Activated CD4-positive, alpha-beta T cell treated with anti-CD3 and anti-CD28 coated beads for 36 hours (primary cell): ENCODE results near the gene ORM2. TPM values are rescaled to one million over a fixed set of nuclear protein-coding genes. Genes with fewer than 3 reads are reported as not detected.
"Not testable (repeated sequence)": the region's sequence is repeated elsewhere in the genome, so short reads cannot be mapped to it uniquely, and the experiment has no call there.

Source experiments
- ATAC-seq: fragments of 200-7000 bp; cut with Tn5 transposase; one replicate; pipeline ENCODE4 v1.10.0; 2021; ENCODE audit warnings: mild to moderate bottlenecking, moderate library complexity
- CTCF ChIA-PET: fragments of 350-600 bp; sonication (Branson Sonifier 250); formaldehyde crosslinking; loops from one replicate; lab custom pipeline; 2021; ENCODE audit warnings: antibody characterized with exemption; lab: Charles Lee
- POLR2A ChIA-PET: fragments of 350-600 bp; sonication (Branson Sonifier 250); formaldehyde crosslinking; loops from one replicate; lab custom pipeline; 2021; ENCODE audit warnings: antibody characterized with exemption, inconsistent platforms; lab: Charles Lee
- DNase-seq: peaks from one replicate; pipeline ENCODE4 v3.0.0-alpha.2; 2020
- H3K27ac Mint-ChIP-seq: one replicate; pipeline ENCODE4 v1.8.0; 2021; ENCODE audit warnings: mixed read lengths
- H3K27me3 Mint-ChIP-seq: one replicate; pipeline ENCODE4 v1.8.0; 2021; ENCODE audit warnings: mixed read lengths
- H3K36me3 Mint-ChIP-seq: one replicate; pipeline ENCODE4 v1.8.0; 2021; ENCODE audit warnings: low read depth, mixed read lengths
- H3K4me1 Mint-ChIP-seq: one replicate; pipeline ENCODE4 v1.8.0; 2021; ENCODE audit warnings: mixed read lengths
- H3K4me3 Mint-ChIP-seq: one replicate; pipeline ENCODE4 v1.8.0; 2021; ENCODE audit warnings: mild to moderate bottlenecking, moderate library complexity, mixed read lengths
- H3K9me3 Mint-ChIP-seq: one replicate; pipeline ENCODE4 v1.8.0; 2021; ENCODE audit warnings: low read depth, mixed read lengths
- intact Hi-C, 2 experiments: fragments of 100-400 bp; cut with DNase I in 1 of 2; cut with micrococcal nuclease in 1 of 2; formaldehyde crosslinking; loops; one replicate each; pipeline versions ENCODE4 v1.14.2 to v1.15.1; 2022 to 2024; cut with DNase I, micrococcal nuclease
- total RNA-seq, 2 experiments: library from RNA; stranded (reverse); gene quantifications; one replicate each; pipeline ENCODE4 v1.2.3, GENCODE V29; 2021

The ORM2 gene
- total RNA-seq, 2 experiments from 2014 or later = not detected

DNA sequence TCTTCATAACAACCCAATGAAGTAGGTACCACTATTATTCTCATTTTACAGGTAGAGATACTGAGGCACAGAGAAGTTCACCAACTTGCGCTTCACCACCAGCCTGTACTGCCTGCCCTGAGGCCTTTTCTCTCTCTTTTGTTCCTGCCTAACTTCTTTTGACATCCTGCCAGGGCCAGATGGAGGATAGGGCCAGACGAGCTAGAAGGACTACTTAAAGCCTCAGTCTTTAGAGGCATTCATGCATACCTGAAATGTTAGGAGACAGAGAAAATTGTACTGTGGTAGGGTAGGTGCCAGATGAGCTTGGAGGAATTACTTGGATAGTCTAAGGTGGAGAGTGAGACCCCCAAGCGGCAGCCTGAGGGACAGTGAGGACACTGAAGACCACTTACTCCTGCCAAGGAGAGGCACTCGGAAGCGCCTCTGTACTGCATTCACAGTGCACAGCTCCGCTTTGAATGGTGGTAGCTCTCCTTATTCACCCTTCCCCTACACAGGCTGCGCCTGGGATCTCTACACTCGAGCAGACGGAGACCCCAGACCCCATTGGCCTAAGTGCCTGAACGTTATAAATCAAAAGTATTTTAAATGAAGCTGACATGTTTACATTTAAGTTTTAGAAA is 13.0 kb upstream of the ORM2 start:
- no peak overlapping the region for H3K27ac Mint-ChIP-seq
- H3K4me1 Mint-ChIP-seq = peaks cover 11% of the 10 kb centered on the region
- no peaks in the 10 kb centered on the region for H3K36me3 Mint-ChIP-seq
- intact Hi-C loops = no loop called here
- ChIA-PET CTCF (interaction anchor here (0.6 kb wide), 1 partner anchor 209 kb away, joined by 3 read pairs; no protein-coding TSS in a partner anchor), POLR2A (no interaction called here)
- no peak for ATAC-seq
- H3K4me3 Mint-ChIP-seq = no peak overlapping the region
- peaks cover 6% of the 10 kb centered on the region for H3K27me3 Mint-ChIP-seq
- no peak for DNase-seq
- no peaks in the 10 kb centered on the region for H3K9me3 Mint-ChIP-seq

DNA sequence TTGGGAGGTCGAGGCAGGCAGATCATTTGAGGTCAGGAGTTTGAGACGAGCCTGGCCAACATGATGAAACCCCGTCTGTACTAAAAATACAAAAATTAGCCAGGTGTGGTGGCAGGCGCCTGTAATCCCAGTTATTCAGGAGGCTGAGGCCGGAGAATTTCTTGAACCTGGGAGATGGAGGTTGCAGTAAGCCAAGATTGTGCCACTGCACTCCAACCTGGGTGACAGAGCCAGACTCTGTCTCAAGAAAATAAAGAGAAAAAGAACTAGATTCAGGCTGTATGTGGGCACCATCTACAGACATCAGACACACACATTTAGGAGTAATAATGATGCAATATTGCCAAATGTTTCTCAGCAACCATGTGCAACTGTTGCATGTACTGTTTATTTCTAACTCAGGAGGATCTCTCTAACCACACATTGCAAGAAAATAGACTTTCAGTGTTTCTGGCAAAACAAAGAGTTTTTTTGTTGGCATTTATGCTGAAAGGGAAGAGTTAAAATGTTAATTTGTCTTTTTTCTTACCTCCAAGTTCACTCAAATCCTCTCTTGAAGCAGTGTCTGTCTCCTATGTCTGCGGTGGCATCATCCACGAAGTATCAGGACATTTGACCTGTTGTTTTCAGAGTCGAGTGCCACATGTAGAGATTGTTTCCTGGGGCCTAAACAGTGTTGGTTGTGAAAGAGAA is 11.9 kb upstream of the ORM2 start:
- intact Hi-C loops = no loop called here
- peak overlapping the region; percentile 52 for H3K27ac Mint-ChIP-seq
- peaks cover 20% of the 10 kb centered on the region for H3K4me1 Mint-ChIP-seq
- POLR2A ChIA-PET = no interaction called here
- CTCF ChIA-PET = no interaction called here
- no peak overlapping the region for H3K4me3 Mint-ChIP-seq
- DNase-seq (no peak), ATAC-seq (no peak)
- no peaks in the 10 kb centered on the region for H3K9me3 Mint-ChIP-seq
- H3K27me3 Mint-ChIP-seq = peaks cover 6% of the 10 kb centered on the region
- H3K36me3 Mint-ChIP-seq = no peaks in the 10 kb centered on the region

DNA sequence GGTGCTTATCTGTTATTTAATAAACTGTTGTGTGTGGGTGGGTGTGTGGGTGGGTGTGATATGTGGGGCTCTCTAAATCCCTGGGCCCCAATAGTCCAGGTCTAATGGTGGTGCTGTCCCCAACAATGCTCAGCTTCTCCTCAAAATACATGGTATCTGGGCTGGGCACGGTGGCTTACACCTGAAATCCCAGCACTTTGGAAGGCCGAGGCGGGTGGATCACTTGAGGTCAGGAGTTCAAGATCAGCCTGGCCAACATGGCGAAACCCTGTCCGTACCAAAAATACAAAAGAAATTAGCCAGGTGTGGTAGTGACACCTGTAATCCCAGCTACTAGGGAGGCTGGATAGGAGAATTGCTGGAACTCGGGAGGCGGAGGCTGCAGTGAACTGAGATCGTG is 11.3 kb upstream of the ORM2 start:
- CTCF ChIA-PET = no interaction called here
- POLR2A ChIA-PET = no interaction called here
- ATAC-seq (no peak), DNase-seq (no peak)
- no peaks in the 10 kb centered on the region for H3K9me3 Mint-ChIP-seq
- peak overlapping the region; percentile 52 for H3K27ac Mint-ChIP-seq
- H3K4me3 Mint-ChIP-seq = no peak overlapping the region
- no peaks in the 10 kb centered on the region for H3K36me3 Mint-ChIP-seq
- H3K27me3 Mint-ChIP-seq = peaks cover 6% of the 10 kb centered on the region
- peaks cover 20% of the 10 kb centered on the region for H3K4me1 Mint-ChIP-seq
- intact Hi-C loops = no loop called here

DNA sequence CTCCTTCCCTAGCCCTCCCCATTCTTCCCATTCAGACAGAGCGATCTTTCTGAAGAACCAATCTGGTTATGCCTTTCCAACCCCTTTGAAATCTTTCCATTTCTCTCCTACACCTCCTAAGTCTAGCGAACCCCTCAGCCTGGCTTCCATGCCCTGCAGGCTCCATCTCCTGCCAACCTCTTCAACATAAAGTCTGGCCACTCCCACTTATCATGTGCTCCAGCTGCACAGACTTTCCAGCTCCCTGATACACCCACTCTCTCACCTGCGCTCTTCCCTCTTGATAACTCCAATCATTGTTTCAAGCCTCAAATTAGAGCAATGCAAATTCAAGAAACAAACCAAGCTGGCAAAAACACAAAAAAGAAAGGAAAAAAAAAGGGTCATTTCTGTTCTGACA is 10.5 kb upstream of the ORM2 start:
- H3K27ac Mint-ChIP-seq = no peak overlapping the region
- no peaks in the 10 kb centered on the region for H3K36me3 Mint-ChIP-seq
- intact Hi-C loops = no loop called here
- DNase-seq (no peak), ATAC-seq (no peak)
- H3K4me3 Mint-ChIP-seq = no peak overlapping the region
- no peaks in the 10 kb centered on the region for H3K9me3 Mint-ChIP-seq
- ChIA-PET POLR2A (interaction anchor here (0.7 kb wide), 1 partner anchor 175 kb away, joined by 5 read pairs; no protein-coding TSS in a partner anchor), CTCF (interaction anchor here (0.6 kb wide), 1 partner anchor 322 kb away, joined by 3 read pairs; no protein-coding TSS in a partner anchor)
- peaks cover 6% of the 10 kb centered on the region for H3K27me3 Mint-ChIP-seq
- peaks cover 20% of the 10 kb centered on the region for H3K4me1 Mint-ChIP-seq

DNA sequence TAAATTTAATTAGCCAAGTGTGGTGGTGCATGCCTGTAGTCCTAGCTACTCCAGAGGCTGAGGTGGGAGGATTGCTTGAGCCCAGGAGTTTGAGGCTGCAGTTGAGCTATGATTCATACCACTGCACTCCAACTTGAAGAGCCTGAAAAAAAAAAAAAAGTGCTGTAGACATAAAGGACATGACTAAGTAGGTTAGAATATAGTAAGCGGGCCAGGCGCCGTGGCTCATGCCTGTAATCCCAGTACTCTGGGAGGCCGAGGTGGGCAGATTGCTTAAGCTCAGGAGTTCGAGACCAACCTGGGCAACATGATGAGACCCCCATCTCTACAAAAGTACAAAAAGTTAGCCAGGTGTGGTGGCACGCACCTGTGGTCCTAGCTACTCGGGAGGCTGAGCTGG is 9.0 kb upstream of the ORM2 start:
- H3K27ac Mint-ChIP-seq, H3K36me3 Mint-ChIP-seq, H3K9me3 Mint-ChIP-seq, H3K4me3 Mint-ChIP-seq, H3K27me3 Mint-ChIP-seq: not testable (repeated sequence)
- CTCF ChIA-PET = interaction anchor here (0.6 to 1.8 kb wide), 2 partner anchors 30 to 80 kb away, joined by 4 to 5 read pairs; no protein-coding TSS in a partner anchor
- POLR2A ChIA-PET = interaction anchor here (0.6 to 0.7 kb wide), 2 partner anchors 31 to 183 kb away, joined by 3 read pairs; no protein-coding TSS in a partner anchor
- ATAC-seq (peak; percentile 71), DNase-seq (peak; percentile 68)
- intact Hi-C loops = loop anchor here in 1 of 2 experiments (2.0 kb wide), 1 partner anchor 28 kb away; no protein-coding TSS in a partner anchor
- H3K4me1 Mint-ChIP-seq = peaks cover 20% of the 10 kb centered on the region

DNA sequence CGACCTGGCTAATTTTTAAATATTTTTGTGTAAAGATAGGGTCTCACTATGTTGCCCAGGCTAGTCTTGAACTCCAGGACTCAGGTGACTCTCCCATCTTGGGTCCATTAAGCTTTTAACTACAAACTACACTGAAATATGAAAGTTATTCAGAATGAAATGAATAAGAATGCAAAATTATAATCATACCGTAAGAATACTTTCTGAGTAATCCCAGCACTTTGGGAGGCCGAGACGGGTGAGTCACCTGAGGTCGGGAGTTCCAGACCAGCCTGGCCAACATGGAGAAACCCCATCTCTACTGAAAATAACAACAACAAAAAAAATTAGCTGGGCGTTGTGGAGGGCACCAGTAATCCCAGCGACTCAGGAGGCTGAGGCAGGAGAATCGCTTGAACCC is 7.9 kb upstream of the ORM2 start:
- Mint-ChIP-seq H3K27me3 (peaks cover 4% of the 10 kb centered on the region), H3K4me1 (peaks cover 20% of the 10 kb centered on the region), H3K27ac (peak overlapping the region; percentile 25), H3K9me3 (no peaks in the 10 kb centered on the region), H3K36me3 (no peaks in the 10 kb centered on the region), H3K4me3 (no peak overlapping the region)
- intact Hi-C loops = loop anchor here in 1 of 2 experiments (2.0 kb wide), 2 partner anchors 27 to 63 kb away; no protein-coding TSS in a partner anchor
- peak; percentile 57 for ATAC-seq
- CTCF ChIA-PET = interaction anchor here (1.8 kb wide), 1 partner anchor 31 kb away, joined by 5 read pairs; no protein-coding TSS in a partner anchor
- POLR2A ChIA-PET = no interaction called here
- peak; percentile 76 for DNase-seq

DNA sequence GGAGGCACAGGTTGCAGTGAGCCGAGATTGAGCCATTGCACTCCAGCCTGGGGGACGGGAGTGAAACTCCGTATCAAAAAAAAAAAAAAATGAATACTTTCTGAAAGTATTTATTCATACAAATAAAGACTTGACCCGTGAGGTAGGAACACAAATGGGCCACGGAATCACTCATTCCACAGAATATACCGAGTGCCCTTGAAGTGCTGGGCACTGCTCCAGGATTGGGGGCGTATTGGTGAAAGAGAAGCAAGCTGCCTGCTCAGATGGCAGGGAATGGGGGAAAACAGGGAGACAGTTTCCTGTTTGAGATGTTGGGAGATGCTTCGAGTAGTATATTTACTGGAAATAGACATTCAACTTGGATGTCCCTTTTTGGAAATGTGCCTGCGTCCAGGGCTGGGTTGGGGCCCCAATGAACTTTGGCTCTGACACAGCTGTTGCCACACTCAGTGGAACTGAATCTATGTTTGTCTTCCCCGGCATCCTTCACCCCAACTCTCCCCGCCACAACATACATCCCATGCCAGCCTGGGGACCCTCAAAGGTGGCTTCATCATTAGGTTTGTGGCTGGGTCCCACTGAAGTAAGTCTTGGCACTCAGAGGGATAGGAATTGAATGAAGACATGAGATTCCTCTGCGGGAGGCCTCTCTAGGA is 7.4 kb upstream of the ORM2 start:
- H3K27ac Mint-ChIP-seq, H3K4me3 Mint-ChIP-seq, H3K9me3 Mint-ChIP-seq, POLR2A ChIA-PET, H3K27me3 Mint-ChIP-seq, H3K36me3 Mint-ChIP-seq: not testable (repeated sequence)
- peaks cover 20% of the 10 kb centered on the region for H3K4me1 Mint-ChIP-seq
- ATAC-seq (peak; percentile 15), DNase-seq (peak; percentile 28)
- intact Hi-C loops = loop anchor here in 1 of 2 experiments (2.0 kb wide), 1 partner anchor 63 kb away; no protein-coding TSS in a partner anchor
- CTCF ChIA-PET = interaction anchor here (1.8 kb wide), 1 partner anchor 31 kb away, joined by 5 read pairs; no protein-coding TSS in a partner anchor

DNA sequence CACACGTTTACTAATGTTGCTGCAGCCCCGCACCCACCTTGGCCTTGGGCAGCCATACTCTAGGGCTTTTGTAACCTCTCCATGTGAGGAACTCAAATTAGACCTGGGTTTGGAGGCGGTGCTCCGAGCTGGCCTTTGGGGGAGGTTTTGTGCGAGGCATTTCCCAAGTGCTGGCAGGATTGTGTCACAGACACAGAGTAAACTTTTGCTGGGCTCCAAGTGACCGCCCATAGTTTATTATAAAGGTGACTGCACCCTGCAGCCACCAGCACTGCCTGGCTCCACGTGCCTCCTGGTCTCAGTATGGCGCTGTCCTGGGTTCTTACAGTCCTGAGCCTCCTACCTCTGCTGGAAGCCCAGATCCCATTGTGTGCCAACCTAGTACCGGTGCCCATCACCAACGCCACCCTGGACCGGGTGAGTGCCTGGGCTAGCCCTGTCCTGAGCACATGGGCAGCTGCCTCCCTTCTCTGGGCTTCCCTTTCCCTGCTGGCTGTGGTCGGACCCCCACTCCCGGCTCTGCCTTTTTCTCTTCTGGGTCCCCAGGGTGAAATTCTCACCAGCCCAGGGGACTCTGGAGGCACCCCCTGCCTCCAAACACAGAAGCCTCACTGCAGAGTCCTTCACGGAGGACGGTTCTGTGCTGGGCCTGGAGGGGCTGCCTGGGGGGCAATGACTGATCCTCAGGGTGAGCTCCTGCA is 6.7 kb upstream of the ORM2 start, which contains the start of gene ORM1:
ORM1 (plus strand) TSS at position 268 of the 701 bp plus-strand sequence; CDS start at position 304, 36 bp downstream.
- intact Hi-C loops = loop anchor here in 1 of 2 experiments (2.0 kb wide), 1 partner anchor 62 kb away; no protein-coding TSS in a partner anchor
- ATAC-seq, H3K36me3 Mint-ChIP-seq, POLR2A ChIA-PET, H3K9me3 Mint-ChIP-seq, H3K4me3 Mint-ChIP-seq, H3K27me3 Mint-ChIP-seq, DNase-seq, H3K27ac Mint-ChIP-seq, CTCF ChIA-PET: not testable (repeated sequence)
- peaks cover 14% of the 10 kb centered on the region for H3K4me1 Mint-ChIP-seq

DNA sequence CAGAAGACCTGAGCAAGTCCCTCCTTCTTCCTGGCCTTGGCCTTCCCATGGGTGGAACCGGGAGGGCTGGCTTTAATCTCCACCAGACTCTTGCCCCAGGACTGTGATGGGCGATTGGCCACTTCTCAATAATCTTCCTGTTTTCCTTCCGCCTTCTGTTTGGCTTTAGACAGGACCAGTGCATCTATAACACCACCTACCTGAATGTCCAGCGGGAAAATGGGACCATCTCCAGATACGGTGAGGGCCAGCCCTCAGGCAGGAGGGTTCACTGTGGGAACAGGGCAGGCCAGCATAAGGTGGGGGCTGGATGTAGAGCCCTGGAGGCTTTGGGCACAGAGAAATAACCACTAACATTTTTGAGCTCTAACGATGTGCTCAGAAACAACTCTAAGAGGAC is 5.8 kb upstream of the ORM2 start:
- H3K36me3 Mint-ChIP-seq, H3K27ac Mint-ChIP-seq, ATAC-seq, H3K4me3 Mint-ChIP-seq, POLR2A ChIA-PET, H3K9me3 Mint-ChIP-seq, DNase-seq, CTCF ChIA-PET, H3K27me3 Mint-ChIP-seq: not testable (repeated sequence)
- intact Hi-C loops = loop anchor here in 1 of 2 experiments (2.0 kb wide), 1 partner anchor 61 kb away; no protein-coding TSS in a partner anchor
- peaks cover 12% of the 10 kb centered on the region for H3K4me1 Mint-ChIP-seq

DNA sequence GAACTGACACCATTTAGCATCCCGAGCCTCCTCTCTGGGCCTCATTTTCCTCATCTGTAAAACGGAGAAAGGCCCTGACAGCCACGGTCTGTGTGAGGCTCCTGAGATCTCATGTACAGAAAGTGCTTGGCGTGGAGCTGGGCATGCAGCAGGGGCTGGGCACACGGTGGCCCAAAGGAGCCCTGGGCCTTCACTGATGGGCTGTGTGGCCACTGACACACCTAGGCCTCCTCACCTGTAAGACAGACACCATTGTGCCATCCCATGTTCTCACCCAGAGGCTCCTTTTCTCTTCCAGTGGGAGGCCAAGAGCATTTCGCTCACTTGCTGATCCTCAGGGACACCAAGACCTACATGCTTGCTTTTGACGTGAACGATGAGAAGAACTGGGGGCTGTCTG is 5.2 kb upstream of the ORM2 start:
- Mint-ChIP-seq H3K4me3 (no peak overlapping the region), H3K36me3 (no peaks in the 10 kb centered on the region), H3K27ac (no peak overlapping the region), H3K27me3 (no peaks in the 10 kb centered on the region), H3K4me1 (peaks cover 12% of the 10 kb centered on the region), H3K9me3 (no peaks in the 10 kb centered on the region)
- ChIA-PET CTCF (no interaction called here), POLR2A (no interaction called here)
- DNase-seq (no peak), ATAC-seq (no peak)
- intact Hi-C loops = no loop called here

DNA sequence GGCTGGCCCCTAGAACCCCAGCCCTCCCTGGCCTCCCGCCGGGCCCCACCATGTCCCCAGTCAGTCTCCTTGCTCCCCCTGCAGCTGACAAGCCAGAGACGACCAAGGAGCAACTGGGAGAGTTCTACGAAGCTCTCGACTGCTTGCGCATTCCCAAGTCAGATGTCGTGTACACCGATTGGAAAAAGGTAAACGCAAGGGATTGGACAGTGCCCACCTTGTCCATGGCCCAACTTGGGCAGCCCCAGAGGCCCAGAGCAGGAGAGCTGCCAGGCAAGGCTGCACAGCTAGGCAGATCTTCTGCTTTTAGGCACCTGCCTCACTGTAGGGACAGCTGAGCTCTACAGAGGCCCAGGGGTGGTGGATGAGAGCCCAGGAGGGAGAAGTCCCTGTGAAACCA is 4.7 kb upstream of the ORM2 start:
- ATAC-seq, DNase-seq, CTCF ChIA-PET, H3K27ac Mint-ChIP-seq, H3K9me3 Mint-ChIP-seq, POLR2A ChIA-PET, intact Hi-C loops, H3K4me3 Mint-ChIP-seq, H3K27me3 Mint-ChIP-seq, H3K36me3 Mint-ChIP-seq: not testable (repeated sequence)
- peaks cover 12% of the 10 kb centered on the region for H3K4me1 Mint-ChIP-seq
